ACC112 (cell line): ENCODE measurements around the gene LIM2.

Experiments used
- H2AFZ ChIP-seq: fragments of 200-600 bp; sonication (generic); one replicate; pipeline ENCODE4 v1.6.0; 2017; ENCODE audit warnings: antibody characterized with exemption, low read length; ENCODE audit not compliant: unreplicated experiment
- H3K27ac ChIP-seq: fragments of 200-600 bp; sonication (generic); 2 replicates; pipeline ENCODE4 v1.5.1; 2014; ENCODE audit warnings: low read depth, mild to moderate bottlenecking, antibody characterized with exemption, low read length, moderate library complexity
- H3K27me3 ChIP-seq: fragments of 200-600 bp; sonication (generic); 2 replicates; pipeline ENCODE4 v1.6.1; 2014; ENCODE audit warnings: mild to moderate bottlenecking, antibody characterized with exemption, low read length, moderate library complexity, mixed read lengths; ENCODE audit not compliant: insufficient read depth
- H3K36me3 ChIP-seq: fragments of 200-600 bp; sonication (generic); 2 replicates; pipeline ENCODE4 v1.6.1; 2016; ENCODE audit warnings: mild to moderate bottlenecking, antibody characterized with exemption, low read length, moderate library complexity, mixed read lengths; ENCODE audit not compliant: insufficient read depth
- H3K4me1 ChIP-seq: fragments of 200-600 bp; sonication (generic); one replicate; pipeline ENCODE4 v1.6.1; 2016; ENCODE audit warnings: low read length, mixed read lengths; ENCODE audit not compliant: insufficient read depth, unreplicated experiment, control insufficient read depth
- H3K4me3 ChIP-seq: fragments of 200-600 bp; sonication (generic); 2 replicates; pipeline ENCODE4 v1.5.1; 2014; ENCODE audit warnings: mild to moderate bottlenecking, low read depth, low read length
- H3K79me2 ChIP-seq: fragments of 200-600 bp; sonication (generic); one replicate; pipeline ENCODE4 v1.6.0; 2016; ENCODE audit warnings: low read length; ENCODE audit not compliant: control insufficient read depth, unreplicated experiment, insufficient read depth

Gene LIM2

DNA sequence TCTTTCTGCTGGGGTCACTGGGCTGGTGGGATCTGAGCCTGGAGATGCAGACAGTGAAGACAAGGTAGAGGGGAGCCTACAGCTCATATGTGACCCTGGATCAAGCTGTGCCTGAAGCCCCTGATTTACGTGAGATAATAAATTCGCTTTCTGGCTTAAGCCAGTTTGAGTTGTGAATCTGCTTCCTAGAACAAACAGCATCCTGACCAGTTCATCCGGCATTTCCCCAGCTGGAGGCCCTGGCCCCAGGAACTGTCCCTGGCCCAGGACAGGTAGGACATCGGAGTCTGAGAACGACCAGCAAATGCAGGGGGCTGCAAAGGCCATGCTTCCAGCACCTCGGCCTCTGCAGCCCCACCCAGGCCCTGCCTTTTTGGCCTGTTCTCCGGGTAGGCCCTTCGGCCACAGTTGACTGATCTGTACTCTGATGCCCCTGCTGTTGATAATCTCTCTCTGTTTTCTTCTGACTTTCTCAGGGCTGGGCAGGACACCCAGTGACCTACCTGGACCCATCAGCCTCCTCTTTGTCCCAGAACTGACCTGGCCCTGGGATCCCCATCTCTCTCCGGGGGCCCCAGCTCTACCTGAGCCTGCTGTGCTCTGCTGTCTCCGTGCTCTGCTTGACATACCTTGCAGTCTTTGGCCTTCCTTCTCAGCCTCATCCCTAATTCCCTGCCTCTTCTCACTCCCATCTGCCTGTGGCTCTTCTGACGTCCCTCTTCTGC is 36.3 kb downstream of the LIM2 start:
- peak overlapping the region; percentile 72 for H3K27ac ChIP-seq
- peaks cover 9% of the 10 kb centered on the region for H3K4me1 ChIP-seq
- no peak overlapping the region for H3K4me3 ChIP-seq
- H3K36me3 ChIP-seq: no peaks in the 10 kb centered on the region; the same call in 1 of the 2 replicates
- H2AFZ ChIP-seq: no peak overlapping the region
- no peaks in the 10 kb centered on the region for H3K79me2 ChIP-seq
- H3K27me3 ChIP-seq: no peaks in the 10 kb centered on the region

DNA sequence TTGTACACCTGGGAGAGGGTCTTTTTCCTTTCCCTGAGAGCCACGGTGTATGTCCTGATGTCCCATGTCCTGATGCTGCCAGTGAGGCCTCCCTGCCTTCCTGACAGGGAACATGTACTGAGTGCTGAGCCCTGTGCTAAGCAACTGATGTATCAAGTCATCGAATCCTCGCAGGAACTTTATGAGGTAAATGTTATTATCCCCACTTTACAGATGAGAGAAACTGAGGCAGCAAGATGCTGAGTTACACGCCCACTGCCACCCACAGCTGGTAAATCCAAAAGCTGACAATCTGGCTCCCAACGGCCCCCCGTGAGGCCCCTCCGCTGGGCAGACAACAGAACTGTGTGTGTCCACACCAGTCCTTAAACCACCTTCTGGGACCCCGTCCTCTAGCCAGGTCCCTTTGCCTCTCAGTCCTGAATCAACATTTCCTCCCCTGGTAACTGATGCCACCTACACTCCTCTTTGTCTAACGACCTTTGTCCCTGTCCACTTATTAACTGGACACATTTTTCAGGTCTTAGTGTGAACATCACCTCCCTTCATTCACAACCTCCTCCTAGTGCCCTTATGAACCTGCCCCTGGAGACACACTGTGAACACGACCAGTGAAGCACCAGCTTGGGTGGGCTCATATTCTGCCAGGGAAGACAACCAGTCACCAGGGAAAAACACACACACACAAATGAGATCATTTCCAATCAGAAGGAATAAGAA is 40.4 kb downstream of the LIM2 start:
- Histone ChIP-seq H3K27ac (no peak overlapping the region), H3K79me2 (no peaks in the 10 kb centered on the region), H3K36me3 (no peaks in the 10 kb centered on the region; the same call in 1 of the 2 replicates), H2AFZ (no peak overlapping the region), H3K4me3 (no peak overlapping the region), H3K4me1 (peaks cover 9% of the 10 kb centered on the region), H3K27me3 (no peaks in the 10 kb centered on the region)

DNA sequence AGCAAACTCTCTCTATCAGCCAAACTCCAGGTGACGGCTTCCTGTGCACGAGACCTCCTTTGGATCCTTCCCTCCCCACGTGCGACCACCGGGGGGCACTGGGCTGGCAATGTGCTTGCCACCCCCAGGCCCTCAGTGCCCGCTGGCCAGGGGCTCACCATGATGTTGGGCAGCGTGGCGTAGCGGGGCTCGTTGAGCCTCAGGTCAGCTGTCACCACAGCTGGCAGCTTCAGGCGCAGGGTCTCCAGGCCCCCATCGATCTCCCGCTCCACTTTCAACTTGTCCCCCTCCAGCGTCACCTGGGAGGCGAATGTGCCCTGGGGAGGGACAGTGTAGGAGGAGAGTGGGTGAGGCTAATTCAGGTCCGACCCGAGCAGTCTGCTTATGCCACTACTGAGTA is 41.0 kb downstream of the LIM2 start:
- no peak overlapping the region for H3K27ac ChIP-seq
- H3K27me3 ChIP-seq: no peaks in the 10 kb centered on the region
- peaks cover 9% of the 10 kb centered on the region for H3K4me1 ChIP-seq
- no peak overlapping the region for H3K4me3 ChIP-seq
- no peak overlapping the region for H2AFZ ChIP-seq
- H3K79me2 ChIP-seq: no peaks in the 10 kb centered on the region
- H3K36me3 ChIP-seq: no peaks in the 10 kb centered on the region; the same call in 1 of the 2 replicates

DNA sequence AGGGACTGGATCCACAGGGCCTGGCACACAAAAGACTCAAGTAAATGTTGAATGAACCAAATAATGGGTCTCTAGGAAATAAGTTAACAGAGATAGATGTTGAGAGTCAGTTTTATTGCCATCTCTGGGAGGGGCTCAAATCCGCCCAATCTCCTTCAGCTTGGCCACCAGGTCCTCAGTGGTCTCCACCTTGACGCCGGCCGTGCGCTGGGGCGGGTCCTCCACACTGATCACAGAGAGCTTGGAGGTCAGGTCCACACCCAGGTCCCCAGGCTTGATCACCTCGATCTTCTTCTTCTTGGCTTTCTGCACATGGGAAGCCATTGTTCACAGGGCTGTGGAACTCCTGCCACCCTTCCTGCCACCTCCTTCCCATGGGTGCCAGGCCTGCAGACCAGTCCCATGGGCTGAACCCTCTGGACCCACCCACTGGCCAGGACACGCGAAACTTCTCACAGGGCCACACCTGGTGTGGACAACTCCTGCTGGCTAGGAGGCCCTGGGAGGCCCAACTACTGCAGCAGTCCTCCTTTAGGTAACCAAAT is 42.6 kb downstream of the LIM2 start:
- H3K27me3 ChIP-seq: no peaks in the 10 kb centered on the region
- no peak overlapping the region for H3K4me3 ChIP-seq
- H3K36me3 ChIP-seq: no peaks in the 10 kb centered on the region; the same call in 1 of the 2 replicates
- peaks cover 4% of the 10 kb centered on the region for H3K4me1 ChIP-seq
- H2AFZ ChIP-seq: no peak overlapping the region
- no peaks in the 10 kb centered on the region for H3K79me2 ChIP-seq
- no peak overlapping the region for H3K27ac ChIP-seq

DNA sequence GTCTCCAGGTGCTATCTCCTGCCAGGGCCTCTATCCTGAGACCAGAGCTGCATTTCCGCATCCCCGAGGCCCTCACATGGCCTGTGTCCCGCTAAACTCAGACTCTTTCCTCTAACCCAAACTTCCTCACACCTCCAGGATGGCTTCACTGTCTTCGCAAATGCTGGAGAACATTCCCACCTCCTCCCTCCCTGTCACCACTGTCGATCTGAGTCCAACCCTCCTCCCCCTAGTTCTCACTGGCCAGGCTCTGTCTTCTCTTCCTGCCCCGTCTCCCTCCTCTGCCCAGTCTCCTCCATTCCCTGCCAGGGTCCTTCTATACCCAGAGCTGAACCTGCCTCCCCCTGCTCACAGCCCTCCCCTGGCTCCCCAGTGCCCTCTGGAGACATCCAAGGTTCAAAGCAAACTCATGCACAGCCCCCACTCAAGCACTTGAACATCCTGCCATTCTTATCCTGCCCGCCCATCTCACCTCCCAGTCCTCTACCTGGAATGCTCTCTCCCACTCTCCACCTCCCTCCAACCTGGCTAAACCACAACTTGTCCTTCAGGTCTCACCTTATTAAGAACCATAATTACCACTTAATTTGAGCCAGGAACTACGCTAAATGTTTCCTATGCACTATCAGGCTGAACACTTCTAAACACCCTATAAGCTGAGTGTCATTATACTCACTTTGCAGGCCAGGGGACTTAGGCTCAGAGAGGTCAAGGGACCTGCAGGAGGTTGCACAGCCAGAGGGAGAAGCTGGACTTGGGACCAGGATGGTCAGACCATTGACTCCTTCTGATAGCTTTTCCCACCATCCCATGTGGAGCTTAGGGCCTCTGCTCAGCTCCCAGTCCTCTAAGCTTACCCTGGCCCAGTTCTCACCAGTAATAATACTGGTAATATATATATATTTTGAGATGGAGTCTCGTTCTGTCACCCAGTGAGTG is 44.9 kb downstream of the LIM2 start:
- Histone ChIP-seq H3K4me1 (no peaks in the 10 kb centered on the region), H3K27ac (no peak overlapping the region), H3K4me3 (no peak overlapping the region), H2AFZ (no peak overlapping the region), H3K27me3 (no peaks in the 10 kb centered on the region), H3K36me3 (no peaks in the 10 kb centered on the region), H3K79me2 (no peaks in the 10 kb centered on the region)

DNA sequence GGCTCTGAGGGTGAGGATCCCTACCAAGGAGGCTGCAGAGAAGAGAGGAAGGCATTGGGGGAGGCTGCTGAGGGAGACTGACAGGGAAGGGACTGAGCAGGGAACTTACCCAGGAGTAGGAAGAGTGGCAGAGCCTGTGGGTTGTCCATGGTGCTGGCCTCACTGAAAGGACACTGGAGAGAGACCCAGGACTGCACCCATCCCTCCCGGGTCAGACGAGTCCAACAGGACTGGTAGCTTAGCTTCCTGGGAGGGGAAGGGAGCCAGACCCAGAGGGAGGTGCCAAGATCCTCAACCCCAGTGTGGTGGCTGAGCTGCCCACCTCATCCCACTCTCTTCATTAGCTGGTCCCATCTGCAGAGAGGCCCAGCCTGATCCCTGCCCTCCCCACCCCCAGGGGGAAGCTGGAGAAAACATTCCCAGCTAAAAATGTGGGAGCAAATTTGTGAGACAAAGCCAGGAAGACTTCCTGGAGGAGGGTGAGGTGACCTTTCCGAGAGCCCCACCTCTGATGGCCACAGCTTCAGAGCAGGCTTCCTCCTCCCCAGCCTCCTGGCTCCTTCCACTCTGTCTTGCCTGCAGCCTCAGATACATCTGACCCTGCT is 45.7 kb downstream of the LIM2 start, which contains the start of gene VSIG10L:
Gene VSIG10L (minus strand): TSS at position 164 of the 605 bp plus-strand sequence. CDS start 15 bp downstream, at position 149.
- Histone ChIP-seq H3K27me3 (no peaks in the 10 kb centered on the region), H3K4me1 (no peaks in the 10 kb centered on the region), H3K79me2 (no peaks in the 10 kb centered on the region), H3K27ac (no peak within 1 kb of the TSS), H3K4me3 (peak within 1 kb of the TSS; percentile 78; the same call in 1 of the 2 replicates), H2AFZ (no peak within 1 kb of the TSS), H3K36me3 (no peaks in the 10 kb centered on the region)

DNA sequence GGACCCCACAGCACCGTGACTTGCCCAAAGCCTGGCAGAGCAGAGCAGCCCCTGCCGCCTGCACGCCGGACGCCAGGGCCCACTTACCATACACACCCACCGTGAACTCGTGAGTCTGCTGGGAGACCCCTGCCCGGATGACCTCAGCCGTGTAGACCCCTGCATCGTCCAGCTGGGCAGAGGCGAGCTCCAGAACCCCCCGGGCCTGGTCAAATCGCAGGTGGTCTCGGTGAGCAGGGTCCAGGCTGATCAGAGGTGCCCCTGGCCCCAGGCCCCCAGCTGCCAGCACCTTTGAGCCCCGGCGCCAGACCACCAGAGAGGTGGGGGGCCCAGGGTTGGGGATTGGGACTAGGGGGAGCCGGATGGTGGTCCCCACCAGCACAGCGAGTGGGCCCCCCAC is 46.7 kb downstream of the LIM2 start:
- Histone ChIP-seq H3K27ac (no peak overlapping the region), H2AFZ (no peak overlapping the region), H3K4me3 (peak overlapping the region; percentile 78; the same call in 1 of the 2 replicates)

DNA sequence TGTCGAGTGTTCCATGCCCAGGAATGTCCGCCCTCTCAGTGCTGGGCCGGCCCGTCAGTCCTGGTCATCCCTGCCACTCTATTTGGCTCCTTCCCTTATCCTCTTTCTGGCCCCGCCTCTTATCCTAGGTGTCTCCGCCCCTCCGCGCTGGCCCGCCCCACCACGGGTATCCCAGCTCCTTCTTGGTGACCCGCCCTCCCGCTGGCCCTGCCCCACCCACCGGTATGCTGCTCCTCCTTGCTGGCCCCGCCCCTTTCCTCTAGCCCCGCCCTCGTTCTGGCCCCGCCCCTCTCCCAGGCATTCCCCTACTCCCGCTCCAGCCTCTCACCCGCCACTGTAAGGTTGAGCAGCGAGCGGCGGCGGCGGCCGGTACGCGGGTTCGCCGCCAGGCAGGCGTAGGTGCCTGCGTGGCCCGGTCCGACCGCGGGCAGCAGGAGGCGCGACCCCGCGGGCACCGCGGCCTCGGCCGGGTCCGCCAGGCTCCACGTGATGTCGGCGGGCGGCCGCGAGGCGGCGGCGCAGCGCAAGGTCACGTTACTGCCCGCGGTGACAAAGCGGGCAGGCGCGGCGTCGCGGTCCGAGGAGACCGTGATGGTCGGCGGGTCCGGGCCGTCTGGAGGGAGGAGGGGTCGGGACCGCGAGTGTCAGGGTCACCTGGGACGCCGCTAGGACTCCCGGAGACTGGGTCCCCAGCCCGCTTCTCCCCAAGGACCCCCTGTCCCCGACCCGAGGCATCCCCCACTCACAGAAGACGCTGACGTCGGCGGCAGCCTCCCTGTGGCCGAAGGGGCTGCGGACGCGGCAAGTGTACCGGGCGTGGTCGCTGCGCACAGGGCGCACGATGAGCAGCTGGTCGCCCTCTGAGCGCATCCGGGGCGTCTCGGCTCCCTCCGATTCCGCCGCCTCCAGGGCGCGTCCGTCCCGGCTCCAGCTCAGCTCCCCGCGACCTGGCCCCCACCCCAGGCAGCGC is 47.8 kb downstream of the LIM2 start:
- H3K79me2 ChIP-seq: no peaks in the 10 kb centered on the region
- H3K4me3 ChIP-seq: peak overlapping the region; percentile 81
- H3K27ac ChIP-seq: peak overlapping the region; percentile 55; the same call in 1 of the 2 replicates
- no peaks in the 10 kb centered on the region for H3K27me3 ChIP-seq
- peak overlapping the region; percentile 50 for H2AFZ ChIP-seq
- H3K36me3 ChIP-seq: no peaks in the 10 kb centered on the region
- no peaks in the 10 kb centered on the region for H3K4me1 ChIP-seq

More for the DNA sequence above, 46.7 kb downstream of the LIM2 start:
- H3K27me3 ChIP-seq: no peaks in the 10 kb centered on the region
- no peaks in the 10 kb centered on the region for H3K4me1 ChIP-seq
- no peaks in the 10 kb centered on the region for H3K36me3 ChIP-seq
- H3K79me2 ChIP-seq: no peaks in the 10 kb centered on the region

DNA sequence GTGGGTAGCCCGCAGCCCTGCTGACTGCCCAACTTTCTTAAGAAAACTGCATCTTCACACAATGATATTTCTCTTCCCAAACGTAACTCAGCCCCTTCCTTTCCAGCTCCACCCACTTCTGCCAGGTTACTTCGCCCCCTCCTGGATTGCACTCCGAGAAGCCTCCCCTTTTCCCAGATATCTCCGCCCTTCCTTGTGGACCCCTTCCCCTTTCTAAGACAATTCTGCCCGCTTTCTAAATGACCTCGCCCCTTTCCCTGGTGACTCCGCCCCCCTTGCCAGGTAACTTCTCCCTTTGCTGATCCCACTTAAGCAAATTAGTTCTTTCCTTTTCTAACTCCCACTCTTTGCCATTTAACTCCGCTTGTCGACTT is 48.5 kb downstream of the LIM2 start:
- no peaks in the 10 kb centered on the region for H3K79me2 ChIP-seq
- no peaks in the 10 kb centered on the region for H3K36me3 ChIP-seq
- peak overlapping the region; percentile 30 for H3K27ac ChIP-seq
- no peaks in the 10 kb centered on the region for H3K4me1 ChIP-seq
- peak overlapping the region; percentile 34 for H2AFZ ChIP-seq
- no peaks in the 10 kb centered on the region for H3K27me3 ChIP-seq
- H3K4me3 ChIP-seq: peak overlapping the region; percentile 81
